ENCODE measurements around the gene TACC2. TPM values are rescaled to one million over a fixed set of nuclear protein-coding genes. Genes with fewer than 3 reads are reported as not detected.

Gene TACC2
- total and polyA plus RNA-seq, 5 experiments from 2014 or later: not detected

- no peaks in the 10 kb centered on the region for H3K36me3 Mint-ChIP-seq
- no peak for ATAC-seq
- no peak overlapping the region for H3K27ac Mint-ChIP-seq
- POLR2A ChIA-PET: no interaction called here
- H3K9me3 Mint-ChIP-seq: no peaks in the 10 kb centered on the region
- peaks cover 6 to 34% (median 13%) of the 10 kb centered on the region in 5 donors for H3K27me3 Mint-ChIP-seq
- H3K4me3 Mint-ChIP-seq: no peak overlapping the region
- no peaks in the 10 kb centered on the region for H3K4me1 Mint-ChIP-seq
- DNase-seq: no peak
These were observed 233.0 kb downstream of the TACC2 start for GRCh38 chr10:122221958-122222357.

- Mint-ChIP-seq H3K9me3 (no peaks in the 10 kb centered on the region), H3K27me3 (peaks cover 6 to 41% (median 14%) of the 10 kb centered on the region in 5 donors), H3K4me3 (no peak overlapping the region), H3K27ac (no peak overlapping the region), H3K36me3 (no peaks in the 10 kb centered on the region), H3K4me1 (no peaks in the 10 kb centered on the region)
- POLR2A ChIA-PET: no interaction called here
- ATAC-seq (no peak), DNase-seq (no peak)
These were observed 233.7 kb downstream of the TACC2 start for GRCh38 chr10:122222638-122223037.

DNA sequence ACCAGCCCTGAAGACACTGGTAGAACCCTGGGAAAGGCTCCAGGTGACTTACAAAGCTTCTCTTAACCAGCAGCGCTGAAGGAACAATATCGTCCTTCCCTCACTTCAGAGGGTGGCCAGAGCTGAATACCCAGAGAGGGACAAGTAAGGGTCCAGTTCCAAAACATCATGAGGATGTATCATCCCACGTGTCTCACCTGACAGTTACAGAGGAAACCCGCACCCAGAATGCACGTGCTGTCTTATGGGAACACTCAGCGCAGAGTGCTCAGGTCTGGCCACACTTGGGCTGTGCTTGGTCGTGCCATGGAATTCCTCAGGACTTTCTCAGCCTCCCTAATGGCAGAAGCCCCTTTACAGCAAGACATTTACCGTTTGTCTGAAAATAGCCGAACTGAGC lies 235.2 kb downstream of the TACC2 start:
- Mint-ChIP-seq H3K27ac (no peak overlapping the region), H3K9me3 (no peaks in the 10 kb centered on the region), H3K36me3 (no peaks in the 10 kb centered on the region), H3K27me3 (peaks cover 3 to 36% (median 14%) of the 10 kb centered on the region in 5 donors), H3K4me3 (no peak overlapping the region), H3K4me1 (no peaks in the 10 kb centered on the region)
- DNase-seq: no peak
- no peak for ATAC-seq
- POLR2A ChIA-PET: no interaction called here

GRCh38 chr10:122225330-122225729 lies 236.4 kb downstream of the TACC2 start:
- Mint-ChIP-seq H3K4me1 (no peaks in the 10 kb centered on the region), H3K27ac (no peak overlapping the region), H3K4me3 (no peak overlapping the region), H3K36me3 (no peaks in the 10 kb centered on the region), H3K9me3 (no peaks in the 10 kb centered on the region), H3K27me3 (peaks cover 3 to 32% (median 12%) of the 10 kb centered on the region in 5 donors)
- POLR2A ChIA-PET: no interaction called here
- DNase-seq: no peak
- no peak for ATAC-seq

GRCh38 chr10:122227754-122228153 lies 238.8 kb downstream of the TACC2 start:
- Mint-ChIP-seq H3K27me3 (peaks cover 3 to 42% (median 12%) of the 10 kb centered on the region in 5 donors), H3K36me3 (no peaks in the 10 kb centered on the region), H3K27ac (no peak overlapping the region), H3K4me1 (no peaks in the 10 kb centered on the region), H3K9me3 (no peaks in the 10 kb centered on the region), H3K4me3 (no peak overlapping the region)
- no peak for ATAC-seq
- no peak for DNase-seq
- POLR2A ChIA-PET: no interaction called here

- H3K36me3 Mint-ChIP-seq: no peaks in the 10 kb centered on the region
- H3K4me3 Mint-ChIP-seq: no peak overlapping the region
- no peak overlapping the region for H3K27ac Mint-ChIP-seq
- POLR2A ChIA-PET: no interaction called here
- DNase-seq (no peak), ATAC-seq (no peak)
- H3K9me3 Mint-ChIP-seq: no peaks in the 10 kb centered on the region
- no peaks in the 10 kb centered on the region for H3K4me1 Mint-ChIP-seq
- peaks cover 2 to 44% (median 12%) of the 10 kb centered on the region in 5 donors for H3K27me3 Mint-ChIP-seq
These were observed 240.7 kb downstream of the TACC2 start for GRCh38 chr10:122229666-122230065.

GRCh38 chr10:122230222-122230621 lies 241.3 kb downstream of the TACC2 start:
- Mint-ChIP-seq H3K36me3 (no peaks in the 10 kb centered on the region), H3K27me3 (peaks cover 0 to 41% (median 12%) of the 10 kb centered on the region in 5 donors), H3K9me3 (no peaks in the 10 kb centered on the region), H3K27ac (no peak overlapping the region), H3K4me1 (no peaks in the 10 kb centered on the region), H3K4me3 (no peak overlapping the region)
- DNase-seq: no peak
- ATAC-seq: no peak
- POLR2A ChIA-PET: no interaction called here

GRCh38 chr10:122232769-122233168 lies 243.8 kb downstream of the TACC2 start:
- DNase-seq (no peak), ATAC-seq (no peak)
- H3K27me3 Mint-ChIP-seq: peaks cover 0 to 16% (median 2%) of the 10 kb centered on the region in 5 donors
- no peak overlapping the region for H3K27ac Mint-ChIP-seq
- no peaks in the 10 kb centered on the region for H3K36me3 Mint-ChIP-seq
- no peak overlapping the region for H3K4me3 Mint-ChIP-seq
- H3K4me1 Mint-ChIP-seq: no peaks in the 10 kb centered on the region
- H3K9me3 Mint-ChIP-seq: no peaks in the 10 kb centered on the region
- POLR2A ChIA-PET: no interaction called here

GRCh38 chr10:122233857-122234348 lies 244.9 kb downstream of the TACC2 start:
- no peak for ATAC-seq
- H3K36me3 Mint-ChIP-seq: no peaks in the 10 kb centered on the region

GRCh38 chr10:122234416-122234815 lies 245.5 kb downstream of the TACC2 start:
- H3K9me3 Mint-ChIP-seq: no peaks in the 10 kb centered on the region
- H3K36me3 Mint-ChIP-seq: no peaks in the 10 kb centered on the region
- DNase-seq: no peak
- no peak for ATAC-seq
- H3K4me1 Mint-ChIP-seq: no peaks in the 10 kb centered on the region
- peaks cover 0 to 11% (median 0%) of the 10 kb centered on the region in 5 donors for H3K27me3 Mint-ChIP-seq
- no peak overlapping the region for H3K4me3 Mint-ChIP-seq
- H3K27ac Mint-ChIP-seq: no peak overlapping the region
- POLR2A ChIA-PET: no interaction called here

More at GRCh38 chr10:122233857-122234348, 244.9 kb downstream of the TACC2 start:
- Mint-ChIP-seq H3K4me1 (no peaks in the 10 kb centered on the region), H3K4me3 (no peak overlapping the region), H3K27ac (no peak overlapping the region), H3K9me3 (no peaks in the 10 kb centered on the region), H3K27me3 (peaks cover 0 to 11% (median 0%) of the 10 kb centered on the region in 5 donors)
- no peak for DNase-seq
- POLR2A ChIA-PET: no interaction called here

DNA sequence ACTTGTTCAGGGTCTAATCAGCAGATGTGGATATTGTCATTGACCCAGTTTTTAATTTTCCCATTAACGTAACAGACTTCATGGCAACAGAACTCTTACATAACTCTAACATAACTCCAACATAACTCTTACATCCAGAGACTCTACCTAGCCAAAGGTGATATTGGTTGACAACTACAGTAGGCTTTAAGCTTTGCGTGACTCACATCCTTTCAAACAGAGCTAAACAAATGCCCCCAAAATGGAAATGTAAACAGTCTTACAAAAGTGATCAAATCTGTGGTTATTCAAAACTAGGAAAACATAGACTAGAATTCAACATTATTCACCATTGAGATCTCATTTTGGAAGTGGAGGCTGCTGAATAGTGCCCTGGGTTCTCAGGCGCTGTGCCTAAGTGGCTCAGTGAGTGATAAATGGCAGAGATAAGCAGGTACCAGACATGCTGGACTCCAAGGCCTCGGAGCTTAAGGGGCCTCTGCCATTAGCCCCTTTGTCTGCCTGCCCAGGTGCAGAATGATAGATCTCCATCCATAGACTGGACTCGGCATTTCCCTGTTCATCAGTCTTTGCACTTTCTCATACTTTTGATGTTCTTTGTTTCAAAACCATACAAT lies 247.8 kb downstream of the TACC2 start:
- ATAC-seq (no peak), DNase-seq (no peak)
- no peaks in the 10 kb centered on the region for H3K36me3 Mint-ChIP-seq
- H3K4me1 Mint-ChIP-seq: no peaks in the 10 kb centered on the region
- H3K4me3 Mint-ChIP-seq: no peak overlapping the region
- H3K27me3 Mint-ChIP-seq: peaks cover 0 to 12% (median 0%) of the 10 kb centered on the region in 5 donors
- H3K9me3 Mint-ChIP-seq: no peaks in the 10 kb centered on the region
- no peak overlapping the region for H3K27ac Mint-ChIP-seq
- POLR2A ChIA-PET: no interaction called here

GRCh38 chr10:122237331-122237990 lies 248.5 kb downstream of the TACC2 start:
- Mint-ChIP-seq H3K4me1 (no peaks in the 10 kb centered on the region), H3K27ac (no peak overlapping the region), H3K4me3 (no peak overlapping the region), H3K36me3 (no peaks in the 10 kb centered on the region), H3K9me3 (no peaks in the 10 kb centered on the region), H3K27me3 (peaks cover 0 to 12% (median 1%) of the 10 kb centered on the region in 5 donors)
- POLR2A ChIA-PET: no interaction called here
- no peak for ATAC-seq
- DNase-seq: no peak

DNA sequence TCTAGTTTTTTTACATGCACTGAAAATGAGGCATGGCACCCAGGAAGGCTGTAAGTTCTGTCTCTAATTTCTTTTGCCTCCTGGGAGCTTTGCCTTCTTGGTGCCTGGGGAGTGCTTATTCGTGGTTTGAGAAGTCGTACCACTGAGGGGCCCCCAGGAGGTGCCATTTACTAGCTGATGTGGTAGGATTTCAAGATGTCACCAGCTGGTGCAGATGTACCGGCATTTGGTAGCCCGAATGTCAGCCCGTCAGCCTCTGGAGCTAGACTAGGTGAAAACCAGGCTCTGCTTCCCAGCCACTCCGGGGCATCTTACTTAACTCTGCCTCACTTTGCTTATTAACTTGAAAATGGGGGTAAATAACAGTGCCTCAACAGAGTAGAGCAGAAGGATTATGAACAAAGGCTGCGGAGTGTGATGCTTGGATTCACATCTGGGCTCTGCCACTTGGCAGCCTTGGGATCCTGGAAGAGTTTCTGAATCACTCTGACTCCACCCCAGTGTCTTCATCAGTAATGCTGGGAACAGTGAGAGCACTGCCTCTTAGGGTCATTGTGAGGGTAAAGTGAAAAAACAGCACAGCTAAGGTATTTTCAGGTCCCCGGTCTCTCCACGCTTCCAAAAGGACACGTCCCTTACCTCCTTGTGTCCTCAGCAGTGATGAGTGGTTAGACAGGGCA lies 250.8 kb downstream of the TACC2 start:
- POLR2A ChIA-PET: no interaction called here
- no peak for ATAC-seq
- Mint-ChIP-seq H3K9me3 (no peaks in the 10 kb centered on the region), H3K27ac (no peak overlapping the region), H3K4me3 (no peak overlapping the region), H3K4me1 (no peaks in the 10 kb centered on the region), H3K36me3 (no peaks in the 10 kb centered on the region), H3K27me3 (peaks cover 0 to 9% (median 0%) of the 10 kb centered on the region in 5 donors)
- no peak for DNase-seq
